K562 (cell line): Measurements from ENCODE around the gene RCSD1. TPM values are rescaled to one million over a fixed set of nuclear protein-coding genes. Genes with fewer than 3 reads are reported as not detected.
A peak's percentile ranks its signal among the peaks of the same experiment; 100 is the strongest.

Experiments used
- BHLHE40 ChIP-seq: IDR thresholded peaks from 2 replicates; pipeline ENCODE4 v1.6.1; 2011; ENCODE audit warnings: low read length, improper control_type of control experiment
- CBX8 ChIP-seq: fragments of 200-600 bp; sonication (generic); IDR thresholded peaks from 2 replicates; pipeline ENCODE4 v1.6.1; 2012; ENCODE audit warnings: borderline replicate concordance, mixed run types, low read depth, mild to moderate bottlenecking, moderate library complexity, mixed read lengths, low read length, control low read depth, inconsistent platforms; ENCODE audit not compliant: poor library complexity, severe bottlenecking; ENCODE audit errors: extremely low read depth
- ETV5 ChIP-seq: sonication (generic); formaldehyde crosslinking; IDR thresholded peaks from 2 replicates; pipeline ENCODE4 v1.4.0; 2020; ENCODE audit warnings: low read depth, mild to moderate bottlenecking, missing genetic modification reagents
- HDAC3 ChIP-seq: fragments of 450-650 bp; IDR thresholded peaks from 2 replicates; pipeline ENCODE4 v1.6.1; 2018; ENCODE audit warnings: borderline replicate concordance, mild to moderate bottlenecking, moderate library complexity; ENCODE audit not compliant: partially characterized antibody
- MAFG ChIP-seq: fragments of 450-650 bp; conservative IDR thresholded peaks from 2 replicates; pipeline ENCODE4 v1.6.1; 2016; ENCODE audit warnings: missing genetic modification characterization, missing compliant biosample characterization
- MEIS2 ChIP-seq: fragments of 450-650 bp; IDR thresholded peaks from 2 replicates; pipeline ENCODE4 v1.6.1; 2014; ENCODE audit warnings: mild to moderate bottlenecking; ENCODE audit not compliant: partially characterized antibody
- NCOA4 ChIP-seq: fragments of 450-650 bp; IDR thresholded peaks from 2 replicates; pipeline ENCODE4 v1.6.1; 2018; ENCODE audit warnings: mild to moderate bottlenecking; ENCODE audit not compliant: partially characterized antibody
- PBX2 ChIP-seq, 2 experiments: IDR thresholded peaks in 1 of 2; conservative IDR thresholded peaks in 1 of 2; 2 replicates each; pipeline ENCODE4 v1.6.1; 2016; ENCODE audit warnings: low read depth in 2 of 2, mild to moderate bottlenecking in 1 of 2, missing compliant biosample characterization in 1 of 2, missing genetic modification characterization in 1 of 2, moderate library complexity in 1 of 2
- PHF8 ChIP-seq: fragments of 200-600 bp; sonication (generic); IDR thresholded peaks from 2 replicates; pipeline ENCODE4 v1.6.1; 2012; ENCODE audit warnings: mixed run types, mild to moderate bottlenecking, inconsistent platforms, low read length, moderate library complexity, borderline replicate concordance
- RBFOX2 ChIP-seq: fragments of 200-400 bp; formaldehyde crosslinking; IDR thresholded peaks from 2 replicates; pipeline ENCODE4 v1.6.1; 2017; ENCODE audit warnings: low read depth, mild to moderate bottlenecking, low read length, moderate library complexity
- ZKSCAN1 ChIP-seq: fragments of 150-350 bp; IDR thresholded peaks from 2 replicates; pipeline ENCODE4 v1.6.1; 2016; ENCODE audit warnings: low read depth, low read length
- ZNF253 ChIP-seq: fragments of 250-450 bp; sonication (Bioruptor Pico); conservative IDR thresholded peaks from 2 replicates; pipeline ENCODE4 v1.6.1; 2021; ENCODE audit warnings: mild to moderate bottlenecking
- polyA plus RNA-seq, 8 experiments: library from polyadenylated mRNA; depleted of rRNA in 4 of 8; stranded (reverse) in 5 of 8; unstranded in 3 of 8; fragments of >200 nt; fragmentation: Nextera tagmentation in 2 of 8; fragmentation: Illumina TruSeq in 1 of 8; extraction: Ambion mirVana in 2 of 8; extraction: Trizol in 1 of 8; gene quantifications; 2 replicates each; pipeline versions ENCODE4 v1.2.1 to v1.2.3, GENCODE V29; 2011 to 2014; ENCODE audit warnings: inconsistent platforms in 1 of 8, missing spikeins in 1 of 8
- total RNA-seq, 7 experiments: library from RNA; depleted of rRNA in 6 of 7; stranded (reverse); fragments of >200 nt in 6 of 7; fragmentation: Illumina TruSeq in 2 of 7; extraction: Trizol in 2 of 7; gene quantifications; 2 replicates each; pipeline versions ENCODE4 v1.2.1 to v1.2.3, GENCODE V29; 2011 to 2021; ENCODE audit warnings: low replicate concordance in 1 of 7
- TF ChIP-seq, protein P1 (sequence below): sonication (generic); formaldehyde crosslinking; IDR thresholded peaks from 2 replicates; pipeline ENCODE4 v1.8.0; 2023; ENCODE audit warnings: mild to moderate bottlenecking, missing genetic modification reagents
- TF ChIP-seq, protein P2 (sequence below): sonication (generic); formaldehyde crosslinking; IDR thresholded peaks from 2 replicates; pipeline ENCODE4 v1.8.1; 2023; ENCODE audit warnings: mild to moderate bottlenecking, missing genetic modification reagents
- TF ChIP-seq, protein P3 (sequence below): fragments of 200-800 bp; sonication (Bioruptor generic); IDR thresholded peaks from 2 replicates; pipeline ENCODE4 v1.6.1; 2017; ENCODE audit warnings: missing genetic modification characterization, missing compliant biosample characterization
- TF ChIP-seq, protein P4 (sequence below): sonication (generic); IDR thresholded peaks from 2 replicates; pipeline ENCODE4 v1.6.1; 2016

Gene RCSD1
- total and polyA plus RNA-seq, 9 of the 15 experiments (the other 6 are each of a cell fraction or from before 2014, with no cell fraction given) = 7.8 to 69.8 (median 45.3) TPM

- TF ChIP-seq CBX8 (no peak), NCOA4 (no peak), MAFG (tag) (0 out of 2 replicates have a peak, but pooled peaks have one; percentile 6), HDAC3 (no peak), ETV5 (CRISPR knock-in tag) (peak; percentile 67; the same call in 1 of the 2 replicates), ZNF253 (CRISPR knock-in tag) (no peak), MEIS2 (peak; percentile 11), PBX2 (CRISPR knock-in tag; IDR thresholded peaks at IDR 0.05; ENCODE audit: low read depth) (no peak), PBX2 (tag; conservative IDR thresholded peaks at IDR 0.05; ENCODE audit: low read depth) (no peak; the same call in 1 of the 2 replicates), PHF8 (no peak), RBFOX2 (no peak), BHLHE40 (peak; percentile 41; the same call in 1 of the 2 replicates), ZKSCAN1 (0 out of 2 replicates have a peak, but pooled peaks have one; percentile 48)
- TF ChIP-seq, protein P1, sequence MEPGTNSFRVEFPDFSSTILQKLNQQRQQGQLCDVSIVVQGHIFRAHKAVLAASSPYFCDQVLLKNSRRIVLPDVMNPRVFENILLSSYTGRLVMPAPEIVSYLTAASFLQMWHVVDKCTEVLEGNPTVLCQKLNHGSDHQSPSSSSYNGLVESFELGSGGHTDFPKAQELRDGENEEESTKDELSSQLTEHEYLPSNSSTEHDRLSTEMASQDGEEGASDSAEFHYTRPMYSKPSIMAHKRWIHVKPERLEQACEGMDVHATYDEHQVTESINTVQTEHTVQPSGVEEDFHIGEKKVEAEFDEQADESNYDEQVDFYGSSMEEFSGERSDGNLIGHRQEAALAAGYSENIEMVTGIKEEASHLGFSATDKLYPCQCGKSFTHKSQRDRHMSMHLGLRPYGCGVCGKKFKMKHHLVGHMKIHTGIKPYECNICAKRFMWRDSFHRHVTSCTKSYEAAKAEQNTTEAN (CRISPR knock-in tag) = no peak
- TF ChIP-seq, protein P2, sequence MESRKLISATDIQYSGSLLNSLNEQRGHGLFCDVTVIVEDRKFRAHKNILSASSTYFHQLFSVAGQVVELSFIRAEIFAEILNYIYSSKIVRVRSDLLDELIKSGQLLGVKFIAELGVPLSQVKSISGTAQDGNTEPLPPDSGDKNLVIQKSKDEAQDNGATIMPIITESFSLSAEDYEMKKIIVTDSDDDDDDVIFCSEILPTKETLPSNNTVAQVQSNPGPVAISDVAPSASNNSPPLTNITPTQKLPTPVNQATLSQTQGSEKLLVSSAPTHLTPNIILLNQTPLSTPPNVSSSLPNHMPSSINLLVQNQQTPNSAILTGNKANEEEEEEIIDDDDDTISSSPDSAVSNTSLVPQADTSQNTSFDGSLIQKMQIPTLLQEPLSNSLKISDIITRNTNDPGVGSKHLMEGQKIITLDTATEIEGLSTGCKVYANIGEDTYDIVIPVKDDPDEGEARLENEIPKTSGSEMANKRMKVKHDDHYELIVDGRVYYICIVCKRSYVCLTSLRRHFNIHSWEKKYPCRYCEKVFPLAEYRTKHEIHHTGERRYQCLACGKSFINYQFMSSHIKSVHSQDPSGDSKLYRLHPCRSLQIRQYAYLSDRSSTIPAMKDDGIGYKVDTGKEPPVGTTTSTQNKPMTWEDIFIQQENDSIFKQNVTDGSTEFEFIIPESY (CRISPR knock-in tag) = peak; percentile 46; the same call in 1 of the 2 replicates
- TF ChIP-seq, protein P3, sequence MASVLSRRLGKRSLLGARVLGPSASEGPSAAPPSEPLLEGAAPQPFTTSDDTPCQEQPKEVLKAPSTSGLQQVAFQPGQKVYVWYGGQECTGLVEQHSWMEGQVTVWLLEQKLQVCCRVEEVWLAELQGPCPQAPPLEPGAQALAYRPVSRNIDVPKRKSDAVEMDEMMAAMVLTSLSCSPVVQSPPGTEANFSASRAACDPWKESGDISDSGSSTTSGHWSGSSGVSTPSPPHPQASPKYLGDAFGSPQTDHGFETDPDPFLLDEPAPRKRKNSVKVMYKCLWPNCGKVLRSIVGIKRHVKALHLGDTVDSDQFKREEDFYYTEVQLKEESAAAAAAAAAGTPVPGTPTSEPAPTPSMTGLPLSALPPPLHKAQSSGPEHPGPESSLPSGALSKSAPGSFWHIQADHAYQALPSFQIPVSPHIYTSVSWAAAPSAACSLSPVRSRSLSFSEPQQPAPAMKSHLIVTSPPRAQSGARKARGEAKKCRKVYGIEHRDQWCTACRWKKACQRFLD (CRISPR knock-in tag) = 0 out of 2 replicates have a peak, but pooled peaks have one; percentile 37
- TF ChIP-seq, protein P4, sequence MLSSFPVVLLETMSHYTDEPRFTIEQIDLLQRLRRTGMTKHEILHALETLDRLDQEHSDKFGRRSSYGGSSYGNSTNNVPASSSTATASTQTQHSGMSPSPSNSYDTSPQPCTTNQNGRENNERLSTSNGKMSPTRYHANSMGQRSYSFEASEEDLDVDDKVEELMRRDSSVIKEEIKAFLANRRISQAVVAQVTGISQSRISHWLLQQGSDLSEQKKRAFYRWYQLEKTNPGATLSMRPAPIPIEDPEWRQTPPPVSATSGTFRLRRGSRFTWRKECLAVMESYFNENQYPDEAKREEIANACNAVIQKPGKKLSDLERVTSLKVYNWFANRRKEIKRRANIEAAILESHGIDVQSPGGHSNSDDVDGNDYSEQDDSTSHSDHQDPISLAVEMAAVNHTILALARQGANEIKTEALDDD = no peak; the same call in 1 of the 2 replicates
Observed at GRCh38 chr1:167715157-167715999, 85.3 kb downstream of the RCSD1 start (continued).
